ENCODE measurements around the gene TMPRSS5.

The TMPRSS5 gene

DNA sequence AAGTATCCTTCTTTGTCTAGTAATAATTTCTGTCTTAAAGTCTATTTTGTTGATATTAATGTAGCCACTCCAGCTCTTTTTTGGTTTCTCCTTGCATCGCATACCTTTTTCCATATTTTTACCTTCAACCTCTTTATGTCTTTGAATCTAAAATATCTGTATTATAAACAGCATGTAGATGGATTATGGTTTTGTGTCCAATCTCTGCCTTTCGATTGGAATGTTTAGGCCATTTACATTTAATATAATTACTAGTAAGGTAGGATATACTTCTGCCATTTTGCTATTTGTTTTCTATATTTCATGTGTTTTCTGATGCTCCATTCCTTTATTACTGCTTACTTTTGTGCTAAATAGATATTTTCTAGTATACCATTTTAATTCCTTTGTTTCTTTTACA is 39.5 kb downstream of the TMPRSS5 start:
- no peak for DNase-seq

DNA sequence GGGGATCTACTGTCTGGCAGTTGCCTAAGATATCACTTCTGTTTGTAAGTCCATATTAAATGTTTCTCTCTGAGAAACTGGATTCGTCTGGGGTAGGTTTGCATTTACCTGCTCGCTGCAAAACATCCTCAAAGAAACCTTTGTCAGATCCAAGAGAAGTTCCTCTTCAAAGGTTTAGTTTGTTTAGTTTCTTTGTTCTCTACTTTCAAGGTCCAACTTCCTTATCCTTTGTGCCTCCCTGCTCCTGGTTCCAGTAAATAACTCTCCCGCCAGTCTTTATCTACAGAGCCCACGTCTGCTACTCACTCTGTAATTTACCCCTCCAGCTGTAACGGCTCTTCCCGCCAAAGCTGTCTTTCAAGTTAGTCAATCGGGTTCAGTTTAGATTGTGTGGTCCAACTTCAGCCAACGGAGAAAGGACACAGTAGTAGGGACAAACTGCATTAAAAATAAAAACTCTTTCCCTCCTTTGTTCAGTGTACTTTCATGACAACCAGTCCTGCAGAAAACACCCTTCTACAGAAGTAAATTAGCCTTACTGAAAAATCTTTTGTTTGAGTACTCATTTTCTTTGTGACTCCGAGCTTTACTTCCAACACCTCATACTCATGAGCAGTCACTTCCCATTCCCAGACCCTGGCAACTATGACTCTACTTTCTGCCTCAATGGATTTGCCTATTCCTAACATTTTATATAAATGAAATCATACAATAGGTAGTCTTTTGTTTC is 41.0 kb downstream of the TMPRSS5 start:
- no peak for DNase-seq

DNA sequence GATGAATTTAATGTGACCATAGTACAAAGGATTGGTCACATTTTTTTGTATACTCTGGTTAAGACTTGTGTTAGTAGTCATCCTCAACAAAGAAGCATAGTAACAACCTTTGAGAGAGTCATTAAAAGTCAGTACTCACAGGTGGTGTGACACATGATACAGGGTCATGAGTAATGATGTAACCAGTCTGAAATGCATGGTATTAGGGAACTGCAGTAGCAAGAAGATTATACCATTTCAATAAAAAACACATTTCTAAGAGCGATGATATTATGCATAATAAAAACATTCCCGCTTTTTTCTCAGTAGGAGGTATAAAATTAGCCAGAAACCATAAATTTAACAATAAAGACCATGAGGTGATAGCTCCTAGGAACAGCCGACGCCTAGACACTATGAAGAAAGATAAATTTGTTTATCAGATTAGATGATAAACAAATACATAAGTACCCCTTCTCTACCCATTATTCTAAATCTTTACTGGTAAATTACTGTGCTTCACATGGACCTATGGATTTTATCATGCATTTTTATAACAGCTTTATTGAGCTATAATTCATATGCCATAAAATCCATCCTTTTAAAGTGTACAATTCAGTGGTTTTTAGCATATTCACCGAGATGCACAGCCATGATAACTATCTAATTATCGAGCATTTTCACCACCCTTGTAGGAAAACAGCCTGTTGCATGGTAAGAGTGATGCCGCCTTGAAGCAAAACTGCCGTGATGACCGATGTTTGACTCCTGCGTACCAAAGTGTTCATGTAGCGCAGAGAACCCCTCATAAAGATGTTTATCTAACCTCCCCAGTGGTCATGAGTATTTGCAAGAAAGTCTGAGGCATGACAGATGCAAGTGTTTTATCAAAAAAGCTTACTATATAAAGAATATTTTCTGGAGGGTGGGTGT is 41.8 kb downstream of the TMPRSS5 start:
- DNase-seq, result no peak

DNA sequence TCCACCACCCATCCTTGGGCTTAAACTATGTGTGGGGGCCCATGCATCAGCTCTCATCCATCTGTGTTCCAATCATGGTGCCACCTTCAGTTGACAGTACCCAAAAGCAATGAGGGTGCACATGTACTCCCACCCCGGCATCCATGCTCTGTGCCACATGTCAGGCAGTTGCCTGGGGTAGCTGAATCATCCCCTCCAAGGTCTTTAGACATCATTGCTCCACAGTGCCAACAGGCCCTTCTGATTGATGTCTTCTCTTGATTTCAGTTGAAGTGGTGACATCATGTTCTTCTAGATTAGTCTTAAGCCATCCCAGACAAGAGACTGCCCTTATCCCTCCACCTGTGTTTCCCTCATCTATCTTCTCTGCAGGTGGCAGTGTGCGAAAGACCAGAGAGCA is 42.5 kb downstream of the TMPRSS5 start:
- DNase-seq, result no peak

DNA sequence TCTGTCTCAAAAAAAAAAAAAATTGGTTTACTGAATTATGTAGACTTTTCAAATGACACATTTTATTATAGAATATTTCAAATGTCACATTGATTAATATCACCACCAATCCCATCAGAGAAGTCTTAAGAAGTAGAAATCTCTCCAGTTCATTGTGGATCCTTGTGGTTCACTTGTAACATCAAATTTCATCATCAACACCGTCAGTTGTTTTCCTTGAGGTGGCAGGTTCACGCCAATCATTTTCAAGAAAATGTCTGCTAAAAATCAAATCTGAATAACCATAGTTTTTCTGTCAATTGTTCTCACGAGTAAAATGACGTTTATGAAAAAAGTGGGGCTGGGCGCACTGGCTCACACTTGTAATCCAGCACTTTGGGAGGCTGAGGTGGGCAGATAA is 50.3 kb downstream of the TMPRSS5 start:
- DNase-seq, result no peak

DNA sequence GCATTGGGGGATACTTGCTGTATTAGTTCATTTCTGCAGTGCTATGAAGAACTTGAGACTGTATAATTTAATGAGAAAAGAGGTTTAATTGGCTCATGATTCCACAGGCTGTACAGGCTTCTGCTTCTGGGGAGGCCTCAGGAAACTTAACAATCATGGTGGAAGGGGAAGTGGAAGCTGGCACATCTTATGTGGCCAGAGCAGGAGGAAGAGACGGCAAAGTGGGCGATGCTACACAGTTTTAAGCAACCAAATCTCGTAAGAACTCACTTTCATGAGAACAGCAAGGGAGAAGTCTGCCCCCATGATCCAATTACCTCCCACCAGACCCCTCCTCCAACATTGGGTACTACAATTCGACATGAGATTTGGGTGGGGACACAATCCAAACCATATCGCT is 55.1 kb downstream of the TMPRSS5 start:
- no peak for DNase-seq

DNA sequence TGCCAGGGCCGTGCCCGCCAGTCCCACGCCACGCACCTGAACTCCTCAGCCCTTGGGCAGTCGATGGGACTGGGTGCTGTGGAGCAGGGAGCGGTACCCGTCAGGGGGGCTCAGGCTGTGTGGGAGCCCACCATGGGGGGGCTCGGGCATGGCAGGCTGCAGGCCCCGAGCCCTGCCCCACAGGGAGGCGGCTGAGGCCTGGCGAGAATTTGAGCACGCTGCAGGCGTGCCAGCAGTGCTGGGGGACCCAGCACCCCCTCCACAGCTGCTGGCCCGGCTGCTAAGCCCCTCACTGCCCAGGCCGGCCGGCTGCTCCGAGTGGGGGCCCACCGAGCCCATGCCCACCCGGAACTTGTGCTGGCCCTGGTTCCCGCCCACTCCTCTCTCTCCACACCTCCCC is 56.8 kb downstream of the TMPRSS5 start:
- no peak for DNase-seq

DNA sequence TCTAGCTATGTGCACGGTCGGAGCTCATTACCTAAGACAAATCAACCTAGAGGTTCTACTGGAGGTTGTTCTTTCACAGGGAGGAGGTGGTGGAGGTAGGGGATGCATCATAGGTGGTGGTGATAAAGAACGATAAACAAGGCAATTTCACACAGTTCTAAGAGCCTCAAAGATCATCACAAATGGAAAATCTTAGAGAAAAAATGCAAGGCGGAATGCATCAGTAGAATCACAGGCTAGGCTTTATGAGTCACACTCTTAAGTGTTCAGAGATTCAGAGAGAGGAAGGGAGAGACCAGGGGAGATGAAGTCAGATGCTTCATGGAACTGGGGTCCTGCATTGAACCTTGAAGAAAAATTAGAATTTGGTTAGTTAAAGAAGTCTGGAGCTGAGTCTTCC is 58.3 kb downstream of the TMPRSS5 start:
- DNase-seq, result no peak

DNA sequence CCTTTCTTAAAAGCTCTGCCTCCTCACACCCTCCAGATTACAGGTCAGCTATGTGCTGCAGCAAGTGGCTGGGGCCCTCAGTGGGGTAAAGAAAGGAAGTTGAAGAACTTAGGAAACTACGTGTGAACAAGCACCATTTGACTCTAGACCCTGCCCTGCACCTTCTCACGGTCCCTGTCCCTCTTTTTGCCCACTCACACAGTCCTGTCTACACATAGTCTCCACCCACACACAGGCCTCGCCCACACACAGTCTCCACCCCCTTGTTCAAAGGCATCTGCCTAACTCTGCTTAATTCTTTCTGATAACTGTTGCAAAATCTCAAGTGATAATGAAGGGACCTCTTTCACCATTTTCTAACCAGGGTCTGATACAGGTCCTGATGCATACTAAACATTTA is 59.0 kb downstream of the TMPRSS5 start:
- DNase-seq, result no peak

DNA sequence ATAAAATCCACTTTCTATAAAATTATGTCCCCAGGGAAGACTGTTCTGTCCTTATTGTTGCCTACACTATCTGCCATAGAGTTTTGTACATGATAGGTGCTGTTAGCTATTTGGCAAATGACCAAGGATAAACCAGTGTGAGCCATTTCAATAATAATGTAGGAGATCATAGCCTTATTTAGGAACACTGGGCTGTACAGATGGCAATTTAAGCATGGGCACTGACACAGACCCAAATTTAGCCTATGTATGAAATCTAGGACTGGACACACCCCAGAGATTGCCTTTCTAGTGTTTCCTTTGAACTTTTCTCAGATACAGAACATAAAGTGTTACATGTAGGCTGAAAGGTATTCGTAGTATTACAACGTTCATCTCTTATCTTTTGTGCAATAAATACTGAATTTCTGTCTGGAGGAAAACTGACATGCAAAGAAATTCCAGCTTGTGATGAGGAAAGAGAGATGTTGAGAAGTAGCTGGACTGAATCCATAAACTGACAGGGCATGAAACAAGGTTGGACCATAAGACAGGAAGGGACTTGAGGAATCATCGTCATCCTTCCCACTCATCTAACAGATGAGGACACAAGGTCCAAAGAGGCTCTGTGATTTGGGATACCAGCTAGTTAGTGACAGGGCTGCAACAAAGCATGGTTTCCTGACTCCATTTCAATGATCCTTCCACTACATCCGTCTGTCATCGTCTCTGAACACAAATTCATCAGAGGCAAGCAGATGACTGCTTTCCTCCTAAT is 60.3 kb downstream of the TMPRSS5 start:
- no peak for DNase-seq

DNA sequence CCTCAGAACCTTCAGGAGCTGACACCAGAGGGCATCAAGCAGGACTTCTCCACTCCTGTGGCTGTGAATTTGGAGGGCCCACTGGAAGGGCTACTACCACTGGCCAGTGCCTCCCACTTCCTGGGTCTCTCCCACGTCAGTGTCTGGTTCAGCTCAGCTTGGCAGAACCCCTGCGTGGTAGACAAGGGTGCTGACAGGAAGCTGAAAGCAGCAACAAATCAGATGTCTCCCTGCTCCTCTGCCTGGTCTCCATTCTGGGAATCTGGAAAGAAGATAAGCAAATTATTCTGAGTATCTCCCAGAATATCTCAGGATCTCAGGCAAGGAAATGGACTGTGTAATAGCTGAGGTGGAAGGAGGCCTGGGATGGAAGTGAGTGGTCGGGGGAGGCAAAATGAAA is 61.5 kb downstream of the TMPRSS5 start:
- no peak for DNase-seq

DNA sequence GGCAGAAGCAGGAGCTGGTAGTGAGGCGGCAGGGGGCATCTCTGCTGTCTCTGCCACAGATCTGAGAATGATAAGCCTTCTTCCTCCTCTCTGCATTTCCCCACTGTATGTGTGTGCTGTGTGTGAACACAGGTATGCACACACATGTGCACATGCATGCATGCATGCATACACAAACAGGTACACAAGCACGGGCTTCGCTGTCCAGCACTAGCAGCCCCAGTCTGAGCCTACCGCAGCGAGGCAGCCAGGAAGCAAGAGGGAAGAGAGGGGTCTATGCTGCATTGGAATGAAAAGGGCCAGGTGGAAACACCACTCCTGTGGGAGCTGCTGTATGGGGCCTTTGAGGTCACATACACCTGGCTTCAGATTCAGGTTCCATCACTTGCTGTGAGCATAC is 62.4 kb downstream of the TMPRSS5 start:
- DNase-seq, result no peak

DNA sequence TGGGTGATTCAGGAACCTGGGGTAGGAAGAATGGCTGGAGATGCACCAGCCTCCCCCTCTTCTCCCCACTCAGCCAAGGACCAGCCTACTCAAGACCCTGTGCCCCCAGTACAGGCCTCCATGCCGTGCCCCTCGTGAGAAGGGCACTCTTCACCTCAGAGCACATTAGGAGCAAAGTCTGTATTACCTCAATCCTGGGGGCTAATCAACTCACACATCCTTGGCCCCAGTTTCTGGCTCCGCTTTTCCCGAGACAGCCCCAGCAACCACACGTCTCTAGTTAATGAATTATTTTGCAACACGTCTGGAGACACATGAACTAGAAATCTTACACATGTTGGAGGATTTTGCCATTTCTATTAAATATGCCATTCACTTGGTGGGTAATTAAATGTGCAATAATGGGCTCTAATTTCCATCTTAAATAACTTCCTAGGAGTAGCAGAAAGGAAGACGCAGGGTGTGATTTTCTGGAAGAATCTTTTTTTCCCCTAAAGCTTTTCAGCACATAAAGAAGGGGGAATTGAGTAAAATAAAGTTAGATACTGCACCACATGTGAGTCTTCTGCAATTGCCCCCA is 63.0 kb downstream of the TMPRSS5 start:
- DNase-seq, result no peak

DNA sequence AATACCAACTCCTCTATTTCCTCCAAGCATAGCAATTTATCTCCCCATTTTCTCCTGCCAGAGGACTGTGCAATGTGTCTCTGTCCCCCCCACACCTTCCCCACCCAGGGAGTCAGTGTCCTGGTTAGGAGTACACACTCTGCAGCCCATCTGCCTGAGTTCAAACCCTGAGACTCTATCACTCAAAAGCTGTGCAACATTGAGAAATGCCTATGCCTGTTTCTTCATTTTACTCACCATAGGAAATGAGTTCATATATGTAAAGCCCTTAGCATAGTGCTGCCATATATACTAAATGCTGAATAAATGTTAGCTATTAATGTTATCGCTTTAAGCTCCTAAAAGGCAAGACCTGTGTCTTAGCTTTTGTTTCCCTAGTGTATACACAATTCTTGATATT is 64.0 kb downstream of the TMPRSS5 start:
- DNase-seq, result no peak

DNA sequence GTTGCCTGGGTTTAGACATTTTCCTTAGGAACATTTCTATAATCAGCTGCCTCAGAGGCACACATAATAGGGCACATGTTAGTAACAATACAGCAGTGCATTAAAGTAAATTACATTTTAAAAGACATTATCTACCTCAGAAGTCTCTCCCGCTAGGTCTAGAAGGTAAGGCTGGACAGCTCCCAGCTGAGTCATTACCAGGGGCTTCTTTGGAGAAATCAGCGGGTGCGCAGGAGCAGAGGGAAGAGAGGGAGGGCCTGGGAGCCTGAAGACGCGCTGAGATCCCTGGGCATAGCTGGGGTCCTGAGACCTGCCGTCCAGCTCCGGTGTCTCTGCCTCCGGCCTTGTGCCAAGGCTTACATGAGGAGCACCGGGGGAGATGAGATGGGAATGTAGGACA is 67.7 kb downstream of the TMPRSS5 start:
- DNase-seq, result no peak

DNA sequence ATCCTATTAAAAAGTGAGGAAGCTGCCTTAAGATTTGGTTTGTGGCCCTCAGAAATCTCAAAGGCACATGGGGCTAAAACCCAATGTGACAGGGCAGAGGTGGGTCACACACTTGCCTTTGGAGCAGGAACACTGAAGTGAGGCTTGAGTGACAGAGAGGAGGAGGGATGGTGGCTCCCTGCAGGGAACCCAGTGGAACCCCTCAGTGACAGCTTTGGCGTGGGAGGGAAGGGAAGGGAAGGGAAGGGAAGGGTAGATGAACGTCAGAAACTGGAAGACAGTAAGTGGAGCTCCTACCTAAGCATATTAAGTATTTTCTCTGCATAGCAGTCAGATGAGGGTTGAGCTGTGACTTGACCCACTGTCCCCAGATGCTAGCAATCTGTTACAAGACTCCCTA is 68.5 kb downstream of the TMPRSS5 start:
- DNase-seq, result no peak

Data from right forelimb (tissue), 1 donor.